Activated T-cell treated with anti-CD3 and anti-CD28 coated beads, Interleukin-2, amount 50 U/mL, for 72 hours (primary cell): ENCODE data around the gene IPO7. TPM values are rescaled to one million over a fixed set of nuclear protein-coding genes. Genes with fewer than 3 reads are reported as not detected.
A peak's percentile ranks its signal among the peaks of the same experiment; 100 is the strongest.
"Not testable (repeated sequence)": the region's sequence is repeated elsewhere in the genome, so short reads cannot be mapped to it uniquely, and the experiment has no call there.

Source experiments
- ATAC-seq, 2 donors: fragments of 150-1000 bp; cut with Tn5 transposase; replicated peaks in 1 of 2; 2 replicates each; pipeline ENCODE4 v1.10.0; 2021; ENCODE audit warnings: moderate library complexity in 2 of 2, mild to moderate bottlenecking in 1 of 2
- DNase-seq, 2 donors: peaks; one replicate each; pipeline ENCODE4 v3.0.0; 2021 to 2022; ENCODE audit warnings: mixed read lengths in 1 of 2
- H3K27ac Mint-ChIP-seq: one replicate; pipeline ENCODE4 v1.8.0; 2022; ENCODE audit warnings: mild to moderate bottlenecking, moderate library complexity, mixed read lengths
- H3K27me3 Mint-ChIP-seq: one replicate; pipeline ENCODE4 v1.8.0; 2022; ENCODE audit warnings: low read depth, mixed read lengths
- H3K36me3 Mint-ChIP-seq, 2 donors: one replicate each; pipeline ENCODE4 v1.8.0; 2022; ENCODE audit warnings: mixed read lengths in 2 of 2, mild to moderate bottlenecking in 1 of 2; ENCODE audit not compliant: insufficient read depth in 2 of 2
- H3K4me1 Mint-ChIP-seq: one replicate; pipeline ENCODE4 v1.8.0; 2022; ENCODE audit warnings: low read depth, mixed read lengths
- H3K4me3 Mint-ChIP-seq, 2 donors: one replicate each; pipeline ENCODE4 v1.8.0; 2022; ENCODE audit warnings: mild to moderate bottlenecking in 2 of 2, mixed read lengths in 2 of 2, moderate library complexity in 2 of 2
- H3K9me3 Mint-ChIP-seq, 2 donors: one replicate each; pipeline ENCODE4 v1.8.0; 2022; ENCODE audit warnings: mixed read lengths in 2 of 2
- total RNA-seq, 2 donors: library from RNA; stranded (reverse); gene quantifications; one replicate each; pipeline ENCODE4 v1.2.3, GENCODE V29; 2022

The IPO7 gene
- total RNA-seq, 2 donors from 2014 or later, result 122 to 125 TPM

DNA sequence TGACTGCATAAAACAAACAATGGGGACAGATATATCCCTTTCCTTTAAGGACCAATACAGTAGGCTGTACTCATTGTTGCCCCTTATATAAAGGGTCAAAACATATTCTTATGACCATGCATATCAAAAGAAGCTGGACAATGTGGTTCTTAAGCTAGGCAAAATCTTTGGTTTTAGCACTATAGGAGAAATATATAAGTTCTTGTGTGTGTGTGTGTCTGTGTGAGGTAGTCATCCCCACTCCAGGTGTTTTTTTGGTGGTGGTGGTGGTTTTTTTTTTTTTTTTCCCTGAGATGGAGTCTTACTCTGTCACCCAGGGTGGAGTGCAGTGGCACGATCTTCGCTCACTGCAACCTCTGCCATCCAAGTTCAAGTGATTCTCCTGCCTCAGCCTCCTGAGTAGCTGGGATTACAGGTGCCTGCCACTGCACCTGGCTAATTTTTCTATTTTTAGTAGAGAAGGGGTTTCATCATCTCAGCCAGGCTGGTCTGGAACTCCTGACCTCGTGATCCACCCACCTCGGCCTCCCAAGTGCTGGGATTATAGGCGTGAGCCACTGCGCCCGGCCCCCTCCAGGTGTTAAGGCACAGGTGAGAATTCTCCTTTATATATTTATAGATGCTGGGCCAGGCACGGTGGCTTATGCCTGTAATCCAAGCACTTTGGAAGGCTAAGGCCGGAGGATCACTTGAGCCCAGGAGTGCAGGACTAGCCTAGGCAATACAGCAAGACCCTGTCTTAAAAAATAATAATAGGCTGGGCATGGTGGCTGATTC lies 64.3 kb downstream of the IPO7 start:
- Mint-ChIP-seq H3K9me3 (no peaks in the 10 kb centered on the region), H3K4me3 (no peak overlapping the region), H3K27ac (no peak overlapping the region), H3K27me3 (no peaks in the 10 kb centered on the region), H3K36me3 (peaks cover 2 to 10% of the 10 kb centered on the region in 2 donors), H3K4me1 (no peaks in the 10 kb centered on the region)
- ATAC-seq (no peak), DNase-seq (no peak)

GRCh38 chr11:9452023-9452422 lies 67.6 kb downstream of the IPO7 start:
- not testable (repeated sequence) for ATAC-seq, H3K27me3 Mint-ChIP-seq, H3K36me3 Mint-ChIP-seq, H3K27ac Mint-ChIP-seq, H3K4me3 Mint-ChIP-seq, H3K4me1 Mint-ChIP-seq, DNase-seq, H3K9me3 Mint-ChIP-seq

- peaks cover 7% of the 10 kb centered on the region for H3K4me1 Mint-ChIP-seq
- H3K9me3 Mint-ChIP-seq, result no peaks in the 10 kb centered on the region
- ATAC-seq (no peak), DNase-seq (no peak)
- no peak overlapping the region for H3K27ac Mint-ChIP-seq
- H3K27me3 Mint-ChIP-seq, result no peaks in the 10 kb centered on the region
- peaks cover 6 to 7% of the 10 kb centered on the region in 2 donors for H3K36me3 Mint-ChIP-seq
- no peak overlapping the region for H3K4me3 Mint-ChIP-seq
Observed at GRCh38 chr11:9455722-9456121, 71.3 kb downstream of the IPO7 start.

DNA sequence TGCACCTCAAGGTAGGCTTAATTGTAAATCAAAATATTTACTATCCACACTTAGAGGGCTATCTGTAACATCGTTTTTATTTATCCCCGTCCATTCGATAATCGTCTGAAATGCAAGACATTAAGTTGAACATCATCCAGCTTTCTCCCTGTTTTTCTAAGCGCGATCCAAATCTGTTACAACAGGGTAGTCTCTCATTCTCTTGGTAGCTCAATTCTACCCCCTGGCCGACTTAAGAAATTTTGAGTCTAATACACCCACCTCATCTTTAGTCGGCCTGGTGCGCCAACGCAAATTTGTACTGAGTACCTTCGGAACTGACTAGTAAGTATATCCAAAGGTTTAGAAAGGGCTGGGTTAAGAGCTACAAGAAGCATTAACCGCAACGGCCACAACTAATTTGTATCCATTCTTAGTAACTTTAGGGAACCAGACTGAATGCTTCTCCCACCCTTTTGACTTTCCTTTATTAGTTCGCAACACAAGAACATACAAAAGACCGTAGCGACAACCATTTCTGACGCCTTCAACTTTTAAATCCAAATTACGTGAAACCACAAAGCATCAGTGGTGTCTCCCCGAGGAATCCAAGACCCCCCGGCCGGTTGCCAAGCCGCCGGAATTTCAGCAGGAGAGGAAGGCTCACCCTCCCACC lies 75.3 kb downstream of the IPO7 start:
- ATAC-seq, result no peak
- peak overlapping the region; percentile 98 for H3K27ac Mint-ChIP-seq
- no peaks in the 10 kb centered on the region for H3K27me3 Mint-ChIP-seq
- no peaks in the 10 kb centered on the region for H3K9me3 Mint-ChIP-seq
- peaks cover 32% of the 10 kb centered on the region for H3K4me1 Mint-ChIP-seq
- peak overlapping the region; percentile 95 for H3K4me3 Mint-ChIP-seq
- peak; percentile 36 to 50 for DNase-seq
- H3K36me3 Mint-ChIP-seq, result peaks cover 4 to 11% of the 10 kb centered on the region in 2 donors

DNA sequence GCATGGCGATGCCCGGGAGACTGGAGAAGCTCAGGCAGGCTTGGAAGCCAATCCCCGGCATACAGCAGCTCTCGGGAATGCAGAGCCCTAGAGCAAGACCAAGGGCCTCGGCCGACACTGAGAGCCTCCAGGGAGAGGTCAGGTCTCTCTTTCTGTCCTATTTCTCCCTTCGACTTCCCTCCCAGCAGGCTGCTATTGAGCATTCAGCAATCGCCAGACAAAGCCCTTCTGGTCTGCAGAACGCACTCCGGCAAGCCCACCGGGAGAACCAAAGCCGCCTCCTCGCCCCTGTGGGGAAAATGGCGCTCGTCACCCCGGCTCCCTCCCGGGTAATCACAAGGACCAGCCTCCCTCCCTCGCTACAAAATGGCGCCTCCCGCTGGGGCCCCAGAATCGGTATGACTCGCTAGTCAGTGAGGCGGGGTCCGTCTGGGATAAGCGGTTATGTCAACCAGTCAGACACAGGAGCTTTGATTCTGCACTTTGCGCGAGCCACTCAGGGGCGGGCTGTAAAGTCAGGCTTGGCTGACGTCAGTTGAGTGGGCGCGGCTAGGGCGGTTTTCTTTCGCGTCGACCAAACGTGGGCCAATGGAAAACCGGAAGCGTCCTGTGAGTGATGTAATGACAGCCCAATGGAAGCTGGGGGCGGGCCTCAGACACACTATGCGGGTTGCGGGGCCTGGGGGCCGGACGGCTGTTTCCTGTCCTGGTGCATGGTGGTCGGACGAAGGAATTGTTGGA lies 76.0 kb downstream of the IPO7 start, which contains the start of gene ZNF143:
Gene ZNF143, plus strand, starts transcription at position 691 of the 741 bp plus-strand sequence. CDS start 10,297 bp downstream, outside the sequence.
- peak within 1 kb of the TSS; percentile 98 for H3K27ac Mint-ChIP-seq
- no peaks in the 10 kb centered on the region for H3K9me3 Mint-ChIP-seq
- ATAC-seq, result peak; percentile 89 to 91
- H3K4me3 Mint-ChIP-seq, result peak within 1 kb of the TSS; percentile 95
- peaks cover 4 to 11% of the 10 kb centered on the region in 2 donors for H3K36me3 Mint-ChIP-seq
- DNase-seq, result peak; percentile 100
- H3K4me1 Mint-ChIP-seq, result peaks cover 32% of the 10 kb centered on the region
- no peaks in the 10 kb centered on the region for H3K27me3 Mint-ChIP-seq

- DNase-seq (peak; percentile 82 to 86), ATAC-seq (peak; percentile 53 to 63)
- Mint-ChIP-seq H3K9me3 (no peaks in the 10 kb centered on the region), H3K36me3 (peaks cover 4 to 11% of the 10 kb centered on the region in 2 donors), H3K27ac (peak overlapping the region; percentile 98), H3K4me1 (peaks cover 32% of the 10 kb centered on the region), H3K4me3 (peak overlapping the region; percentile 95), H3K27me3 (no peaks in the 10 kb centered on the region)
Observed at GRCh38 chr11:9461063-9461759, 76.8 kb downstream of the IPO7 start.

- DNase-seq, result no peak
- Mint-ChIP-seq H3K4me1 (peaks cover 32% of the 10 kb centered on the region), H3K9me3 (no peaks in the 10 kb centered on the region), H3K27me3 (no peaks in the 10 kb centered on the region), H3K27ac (peak overlapping the region; percentile 93), H3K4me3 (peak overlapping the region; percentile 95), H3K36me3 (peaks cover 4 to 11% of the 10 kb centered on the region in 2 donors)
- ATAC-seq, result no peak
Observed at GRCh38 chr11:9461760-9462134, 77.3 kb downstream of the IPO7 start.

DNA sequence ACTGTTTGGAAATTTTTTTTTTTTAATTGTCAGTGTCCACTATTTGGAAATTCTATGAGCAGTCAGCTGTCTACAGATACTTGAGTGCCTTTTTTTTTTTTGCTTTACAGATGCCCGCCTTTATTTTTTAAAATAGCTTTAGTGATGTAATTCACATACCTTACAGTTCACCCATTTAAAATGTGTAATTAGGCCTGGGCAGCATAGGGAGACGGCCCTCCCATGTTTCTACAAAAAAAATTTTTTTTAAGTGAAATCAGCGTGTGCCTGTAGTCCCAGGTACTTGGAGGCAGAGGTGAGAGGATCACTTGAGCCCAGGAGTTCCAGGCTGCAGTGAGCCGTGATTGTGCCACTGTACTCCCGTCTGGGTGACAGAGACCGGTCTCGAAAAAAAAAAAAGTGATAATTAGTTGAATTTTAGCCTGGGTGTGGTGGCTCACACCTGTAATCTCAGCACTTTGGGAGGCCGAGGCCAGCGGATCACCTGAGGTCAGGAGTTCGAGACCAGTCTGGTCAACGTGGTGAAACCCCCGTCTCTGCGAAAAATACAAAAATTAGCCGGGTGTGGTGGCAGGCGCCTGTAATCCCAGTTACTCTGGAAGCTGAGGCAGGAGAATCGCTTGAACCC lies 77.8 kb downstream of the IPO7 start:
- H3K9me3 Mint-ChIP-seq, result no peaks in the 10 kb centered on the region
- peak overlapping the region; percentile 93 for H3K27ac Mint-ChIP-seq
- no peaks in the 10 kb centered on the region for H3K27me3 Mint-ChIP-seq
- ATAC-seq (no peak), DNase-seq (no peak)
- peaks cover 4 to 11% of the 10 kb centered on the region in 2 donors for H3K36me3 Mint-ChIP-seq
- peak overlapping the region; percentile 95 for H3K4me3 Mint-ChIP-seq
- H3K4me1 Mint-ChIP-seq, result peaks cover 32% of the 10 kb centered on the region

- H3K9me3 Mint-ChIP-seq, result no peaks in the 10 kb centered on the region
- ATAC-seq (no peak), DNase-seq (no peak)
- peaks cover 4 to 13% of the 10 kb centered on the region in 2 donors for H3K36me3 Mint-ChIP-seq
- H3K27ac Mint-ChIP-seq, result peak overlapping the region; percentile 96
- no peaks in the 10 kb centered on the region for H3K27me3 Mint-ChIP-seq
- H3K4me3 Mint-ChIP-seq, result peak overlapping the region; percentile 88 to 95
- peaks cover 35% of the 10 kb centered on the region for H3K4me1 Mint-ChIP-seq
Observed at GRCh38 chr11:9462806-9463537, 78.5 kb downstream of the IPO7 start.

- Mint-ChIP-seq H3K9me3 (no peaks in the 10 kb centered on the region), H3K36me3 (peaks cover 0 to 4% of the 10 kb centered on the region in 2 donors), H3K4me1 (peaks cover 10% of the 10 kb centered on the region), H3K4me3 (no peak overlapping the region), H3K27ac (no peak overlapping the region), H3K27me3 (no peaks in the 10 kb centered on the region)
- ATAC-seq (no peak), DNase-seq (no peak)
Observed at GRCh38 chr11:9470765-9471164, 86.3 kb downstream of the IPO7 start.

GRCh38 chr11:9473408-9473807 lies 89.0 kb downstream of the IPO7 start:
- no peaks in the 10 kb centered on the region for H3K9me3 Mint-ChIP-seq
- DNase-seq (no peak), ATAC-seq (no peak)
- peaks cover 0 to 1% of the 10 kb centered on the region in 2 donors for H3K36me3 Mint-ChIP-seq
- H3K4me3 Mint-ChIP-seq, result no peak overlapping the region
- H3K27me3 Mint-ChIP-seq, result no peaks in the 10 kb centered on the region
- no peak overlapping the region for H3K27ac Mint-ChIP-seq
- peaks cover 5% of the 10 kb centered on the region for H3K4me1 Mint-ChIP-seq

- Mint-ChIP-seq H3K36me3 (peaks cover 0 to 3% of the 10 kb centered on the region in 2 donors), H3K27me3 (no peaks in the 10 kb centered on the region), H3K4me1 (peaks cover 5% of the 10 kb centered on the region), H3K4me3 (no peak overlapping the region), H3K27ac (peak overlapping the region; percentile 63), H3K9me3 (no peaks in the 10 kb centered on the region)
- ATAC-seq, result no peak
- no peak for DNase-seq
Observed at GRCh38 chr11:9479899-9480298, 95.4 kb downstream of the IPO7 start.
